HG02943 (cell line): Measurements from ENCODE around the gene NSF.
"Not testable (repeated sequence)": the region's sequence is repeated elsewhere in the genome, so short reads cannot be mapped to it uniquely, and the experiment has no call there.

Source experiments
- ATAC-seq: cut with Tn5 transposase; IDR thresholded peaks from one replicate; pipeline ENCODE4 v1.9.1; 2021; ENCODE audit warnings: mild to moderate bottlenecking, low read depth, moderate library complexity; ENCODE audit not compliant: unreplicated experiment

Gene NSF

GRCh38 chr17:46696522-46696921 lies 106.1 kb downstream of the NSF start:
- ATAC-seq: not testable (repeated sequence)

DNA sequence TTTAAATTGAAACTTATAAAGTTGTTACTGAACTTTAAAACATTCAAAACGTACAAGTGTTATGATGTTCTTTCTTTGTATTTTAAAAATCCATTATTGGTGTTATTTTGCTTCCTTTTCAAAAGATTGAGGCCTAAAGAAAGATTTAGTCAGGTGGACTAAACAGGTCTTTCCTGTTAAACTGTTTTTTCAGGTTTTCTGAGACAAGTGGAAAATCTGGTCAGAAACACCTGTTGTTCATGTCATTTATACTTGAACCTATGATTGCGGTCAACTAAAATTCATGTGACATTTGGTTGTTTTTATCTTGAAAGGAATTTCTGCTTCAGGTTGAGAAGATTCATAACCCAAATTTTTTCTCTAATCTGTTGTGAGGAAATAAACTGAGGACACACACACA lies 108.5 kb downstream of the NSF start:
- not testable (repeated sequence) for ATAC-seq

DNA sequence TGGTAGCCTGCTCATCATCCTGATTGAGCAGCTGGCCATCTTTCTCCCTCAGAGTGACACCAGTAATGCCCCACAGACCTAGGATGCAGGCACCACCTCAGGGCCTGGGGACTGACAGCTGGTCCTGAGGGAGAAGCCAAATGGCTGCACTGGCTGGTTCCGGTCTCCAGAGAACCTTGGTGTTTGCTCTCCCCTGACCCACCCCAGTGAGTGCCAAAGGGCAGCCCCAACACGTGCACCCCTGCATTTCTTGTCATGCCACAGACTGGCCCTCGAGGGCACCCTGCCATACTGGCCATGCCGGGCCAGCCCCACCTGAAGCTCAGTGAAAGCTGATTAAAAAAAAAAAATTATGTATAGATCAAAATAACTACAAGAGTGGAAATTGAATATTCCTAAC lies 127.5 kb downstream of the NSF start:
- ATAC-seq: no peak

- ATAC-seq: no peak
These were observed 129.4 kb downstream of the NSF start for GRCh38 chr17:46719891-46720290.

GRCh38 chr17:46720408-46720807 lies 129.9 kb downstream of the NSF start:
- ATAC-seq: no peak

- no peak for ATAC-seq
These were observed 132.3 kb downstream of the NSF start for GRCh38 chr17:46722662-46723285.

DNA sequence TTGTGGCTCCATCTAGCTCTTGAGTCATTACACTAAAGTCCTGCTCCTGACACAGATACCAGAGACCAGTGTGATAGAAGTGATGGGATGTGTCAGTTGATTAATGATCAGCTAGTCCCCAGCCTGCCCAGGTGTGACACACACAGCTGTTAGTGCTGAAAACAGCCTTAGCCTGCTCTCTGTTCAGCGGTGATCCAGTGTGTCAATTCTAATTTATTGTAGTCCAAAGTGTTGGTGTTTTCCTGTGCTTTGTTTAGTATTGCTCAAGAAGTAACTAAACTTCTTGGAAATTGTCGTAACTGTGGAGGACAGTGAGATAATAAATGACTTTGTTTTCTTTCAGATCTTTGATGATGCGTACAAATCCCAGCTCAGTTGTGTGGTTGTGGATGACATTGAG lies 135.7 kb downstream of the NSF start:
- no peak for ATAC-seq

DNA sequence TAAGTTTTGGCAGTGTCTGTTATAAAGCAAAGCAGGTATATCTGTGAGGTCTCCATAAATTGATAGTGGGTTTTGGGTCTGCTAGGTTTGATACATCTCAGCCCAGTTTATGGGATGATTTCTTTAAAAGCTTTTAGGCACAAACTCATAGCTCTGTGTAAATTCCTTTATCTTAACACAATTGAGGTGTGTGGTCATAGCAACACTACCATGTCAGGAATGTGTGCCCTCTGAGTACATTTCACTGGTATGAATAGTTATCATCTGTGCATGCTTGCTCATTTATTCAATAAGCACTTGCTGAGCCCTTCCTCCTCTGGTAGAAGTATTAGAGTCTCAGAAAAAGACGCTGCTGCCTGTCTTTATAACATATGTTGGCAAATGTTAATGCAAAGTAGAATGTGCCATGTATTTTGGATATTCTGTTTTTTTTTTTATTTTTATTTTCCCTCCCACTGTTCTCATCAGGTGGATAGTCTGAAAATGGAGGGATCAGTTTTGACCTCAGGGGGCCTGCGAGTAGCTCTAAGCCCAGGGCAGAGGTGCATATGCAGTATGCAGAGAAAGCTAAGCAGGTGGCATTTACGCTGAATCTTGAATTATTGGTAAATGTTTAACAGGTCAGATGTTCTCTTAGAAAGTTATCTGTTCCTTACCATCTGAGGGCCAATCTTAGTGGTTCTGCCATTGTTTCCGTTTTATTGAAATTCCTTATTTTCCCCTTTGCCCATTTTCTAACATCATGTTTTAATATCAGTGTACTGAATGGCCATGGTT lies 137.3 kb downstream of the NSF start:
- ATAC-seq: no peak

- no peak for ATAC-seq
These were observed 139.6 kb downstream of the NSF start for GRCh38 chr17:46730026-46730425.

DNA sequence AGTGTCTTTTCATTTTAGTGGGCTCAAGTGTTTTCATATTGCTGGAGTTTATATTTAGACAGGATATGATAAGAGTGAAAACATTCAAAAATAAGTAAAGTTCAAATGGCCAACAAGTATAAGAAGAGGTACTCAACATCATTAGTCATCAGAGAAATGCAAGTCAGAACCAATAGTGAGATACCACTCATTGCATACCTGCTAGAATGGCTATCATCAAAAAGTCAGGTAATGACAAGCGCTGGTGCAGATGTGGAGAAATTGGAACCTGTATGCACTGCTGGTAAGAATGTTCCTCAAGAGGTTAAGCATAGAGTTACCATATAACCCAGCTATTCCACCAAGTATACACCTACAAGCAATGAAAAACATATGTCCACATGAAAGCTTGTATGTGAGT lies 140.2 kb downstream of the NSF start:
- ATAC-seq: no peak

DNA sequence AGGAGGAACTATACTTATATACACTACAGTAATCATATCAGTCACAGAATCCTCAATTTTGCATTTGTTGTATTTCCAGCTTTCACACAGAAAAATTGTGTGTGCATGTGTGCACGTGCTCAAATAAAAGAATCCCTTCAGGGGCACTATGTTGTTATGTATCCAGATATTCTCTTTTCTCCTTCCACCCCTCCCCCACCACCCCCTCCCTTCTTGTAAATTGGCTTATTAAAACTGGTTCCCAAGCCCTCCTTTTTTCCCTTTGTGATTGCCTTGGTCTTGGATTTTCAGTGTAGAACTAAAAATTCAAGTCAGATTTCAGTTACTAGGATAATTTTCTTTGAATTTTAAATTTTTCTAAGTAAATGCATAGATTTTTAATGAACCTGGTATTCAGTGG lies 141.7 kb downstream of the NSF start:
- no peak for ATAC-seq

- ATAC-seq: no peak
These were observed 142.4 kb downstream of the NSF start for GRCh38 chr17:46732754-46733398.

GRCh38 chr17:46733837-46734475 lies 143.5 kb downstream of the NSF start:
- ATAC-seq: no peak

DNA sequence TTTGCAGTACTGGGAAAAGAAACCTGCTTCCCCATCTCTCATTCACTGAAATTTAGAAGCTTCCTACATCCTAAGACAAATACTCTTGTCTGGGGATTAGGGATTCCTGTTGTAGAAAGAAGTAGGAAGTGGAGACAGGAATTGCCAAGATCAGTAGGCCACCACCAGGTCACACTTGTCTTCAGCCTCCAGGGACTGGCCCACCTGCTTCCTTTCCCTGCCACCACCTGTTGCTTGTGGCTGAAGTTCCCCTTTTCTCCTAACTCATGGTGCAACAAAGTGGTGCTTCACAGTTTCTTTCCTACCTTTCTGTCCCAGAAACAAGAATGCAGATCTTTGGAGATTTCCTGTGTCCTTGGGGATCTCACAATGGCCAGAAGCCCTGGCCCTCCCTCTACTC lies 145.6 kb downstream of the NSF start:
- ATAC-seq: no peak

DNA sequence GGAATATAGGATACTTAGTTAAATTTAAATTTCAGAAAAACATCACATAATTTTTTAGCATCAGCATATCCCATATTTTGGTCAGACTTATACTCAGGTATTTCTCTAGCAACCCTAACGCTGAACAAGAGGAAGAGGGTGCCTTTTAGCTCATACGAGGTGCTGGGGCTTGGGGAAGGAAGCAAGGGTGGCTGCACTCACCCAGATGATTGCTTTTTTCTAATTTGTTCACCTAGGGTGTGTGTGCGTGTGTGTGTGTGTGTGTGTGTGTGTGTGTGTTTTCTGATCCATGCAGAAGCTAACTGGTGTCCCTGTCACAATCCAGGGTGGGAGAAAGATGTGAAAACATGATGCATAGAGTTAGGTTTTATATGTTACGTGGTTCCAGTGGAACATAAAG lies 146.9 kb downstream of the NSF start:
- no peak for ATAC-seq

GRCh38 chr17:46738544-46738943 lies 148.1 kb downstream of the NSF start:
- ATAC-seq: no peak

GRCh38 chr17:46739982-46740381 lies 149.5 kb downstream of the NSF start:
- no peak for ATAC-seq

GRCh38 chr17:46741122-46741730 lies 150.8 kb downstream of the NSF start:
- ATAC-seq: no peak

DNA sequence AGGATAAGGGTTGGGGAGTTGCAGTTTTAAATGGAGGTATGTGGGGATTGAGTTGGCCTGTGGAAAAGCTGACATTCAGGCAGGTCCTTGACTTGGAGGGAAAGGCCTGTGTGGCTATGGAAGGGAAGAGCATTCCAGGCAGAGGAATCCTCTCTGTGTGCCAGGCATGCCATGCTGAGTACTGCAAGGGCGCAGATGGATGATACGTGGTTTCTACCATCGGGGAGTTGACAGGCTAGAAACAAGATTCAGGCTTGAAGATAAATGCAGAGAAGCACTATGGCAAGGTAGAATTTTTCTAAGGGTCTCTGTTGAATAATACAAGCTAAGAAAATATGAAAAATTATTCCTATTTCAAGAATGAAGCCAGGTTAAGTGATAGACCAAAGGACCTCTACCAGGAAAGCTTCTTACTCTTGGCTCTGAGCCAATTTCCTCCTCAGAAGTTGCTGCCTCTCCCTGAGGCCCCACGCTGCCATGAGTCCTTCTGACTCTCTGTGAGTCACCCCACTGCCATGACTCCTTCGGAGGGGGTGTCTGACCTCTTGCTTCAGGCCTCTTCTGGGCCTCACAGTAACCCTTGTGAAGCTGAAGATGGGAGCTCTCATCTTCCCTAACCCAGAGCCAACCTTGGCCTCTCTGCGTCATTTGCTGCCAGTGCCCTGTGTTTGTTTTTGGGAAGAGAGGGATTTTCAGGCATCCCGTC lies 152.2 kb downstream of the NSF start:
- ATAC-seq: no peak

DNA sequence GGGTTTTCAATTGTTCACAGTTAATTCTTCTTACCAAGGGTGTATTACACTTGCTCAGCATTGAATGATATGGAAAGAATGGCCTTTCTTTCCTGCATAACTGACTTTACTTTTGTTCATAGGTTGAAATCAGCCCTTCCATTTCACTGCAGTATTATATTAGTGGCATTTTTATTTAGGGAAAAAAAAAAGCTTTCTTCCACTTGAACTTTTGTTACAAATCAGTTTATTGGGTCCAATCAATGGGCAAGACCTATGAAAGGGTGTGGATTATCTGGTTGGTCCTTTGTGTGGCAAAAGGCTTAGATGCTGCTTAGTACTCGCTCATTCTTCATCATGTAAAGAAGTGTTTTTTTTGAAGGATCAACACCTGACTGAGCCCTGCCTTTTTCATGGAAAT lies 154.0 kb downstream of the NSF start:
- no peak for ATAC-seq
